Muscle of arm (tissue), 14 donors: ENCODE results near the gene TFB1M. TPM values are rescaled to one million over a fixed set of nuclear protein-coding genes. Genes with fewer than 3 reads are reported as not detected.
A peak's percentile ranks its signal among the peaks of the same experiment; 100 is the strongest.
"Not testable (repeated sequence)": the region's sequence is repeated elsewhere in the genome, so short reads cannot be mapped to it uniquely, and the experiment has no call there.

ENCODE experiments used
- DNase-seq: peaks from one replicate; pipeline ENCODE4 v3.0.0-alpha.2; 2013
- long read RNA-seq, 11 donors: transcript quantifications; one replicate each; lab custom pipeline, GENCODE V29; 2026
- polyA plus RNA-seq, 12 donors: library from polyadenylated mRNA; unstranded; fragments of 120-200 nt; gene quantifications; one replicate each; pipeline ENCODE4 v1.2.1, GENCODE V29; 2013; ENCODE audit not compliant: insufficient read length in 12 of 12

Gene TFB1M
- polyA plus RNA-seq, result 10 to 100 TPM in 11 of 12 donors, not detected in 1; 10.6 to 18.1 (median 12.8) TPM
- long read RNA-seq, donor 1, transcript TFB1M-201 (7 exons, 1,424 nt), result major isoform, 8 of 8 reads
- long read RNA-seq, donor 1, partial matches to known transcripts, result 0 of 8 reads
- long read RNA-seq, donor 1, other reads (novel, unspliced or antisense), result 0 of 8 reads
- long read RNA-seq, donor 2, transcript TFB1M-201 (7 exons, 1,424 nt), result major isoform, 8 of 8 reads
- long read RNA-seq, donor 2, partial matches to known transcripts, result 0 of 8 reads
- long read RNA-seq, donor 2, other reads (novel, unspliced or antisense), result 0 of 8 reads
- long read RNA-seq, donor 3, partial matches to known transcripts, result 0 of 3 reads
- long read RNA-seq, donor 3, other reads (novel, unspliced or antisense), result 0 of 3 reads
- long read RNA-seq, donor 4, partial matches to known transcripts, result 0 of 3 reads
- long read RNA-seq, donor 4, other reads (novel, unspliced or antisense), result 0 of 3 reads
- long read RNA-seq, donor 5, transcript TFB1M-201 (7 exons, 1,424 nt), result major isoform, 5 of 5 reads
- long read RNA-seq, donor 5, partial matches to known transcripts, result 0 of 5 reads
- long read RNA-seq, donor 5, other reads (novel, unspliced or antisense), result 0 of 5 reads
- long read RNA-seq, donor 6, transcript TFB1M-201 (7 exons, 1,424 nt), result major isoform, 5 of 5 reads
- long read RNA-seq, donor 6, partial matches to known transcripts, result 0 of 5 reads
- long read RNA-seq, donor 6, other reads (novel, unspliced or antisense), result 0 of 5 reads
- long read RNA-seq, donor 7, partial matches to known transcripts, result 0 of 2 reads
- long read RNA-seq, donor 7, other reads (novel, unspliced or antisense), result 0 of 2 reads
- long read RNA-seq, donor 8, transcript TFB1M-201 (7 exons, 1,424 nt), result major isoform, 5 of 5 reads
- long read RNA-seq, donor 8, partial matches to known transcripts, result 0 of 5 reads
- long read RNA-seq, donor 8, other reads (novel, unspliced or antisense), result 0 of 5 reads
- long read RNA-seq, donor 9, partial matches to known transcripts, result 0 of 1 reads
- long read RNA-seq, donor 9, other reads (novel, unspliced or antisense), result 0 of 1 reads
- long read RNA-seq, donor 10, transcript TFB1M-201 (7 exons, 1,424 nt), result major isoform, 8 of 8 reads
- long read RNA-seq, donor 10, partial matches to known transcripts, result 0 of 8 reads
- long read RNA-seq, donor 10, other reads (novel, unspliced or antisense), result 0 of 8 reads
- long read RNA-seq, donor 11, transcript TFB1M-201 (7 exons, 1,424 nt), result major isoform, 6 of 6 reads
- long read RNA-seq, donor 11, partial matches to known transcripts, result 0 of 6 reads
- long read RNA-seq, donor 11, other reads (novel, unspliced or antisense), result 0 of 6 reads

GRCh38 chr6:155314092-155314772, at the start of gene TFB1M:
TFB1M (minus strand) TSS chr6:155314484; CDS start chr6:155314428, 56 bp downstream.
- peak; percentile 98 for DNase-seq

DNA sequence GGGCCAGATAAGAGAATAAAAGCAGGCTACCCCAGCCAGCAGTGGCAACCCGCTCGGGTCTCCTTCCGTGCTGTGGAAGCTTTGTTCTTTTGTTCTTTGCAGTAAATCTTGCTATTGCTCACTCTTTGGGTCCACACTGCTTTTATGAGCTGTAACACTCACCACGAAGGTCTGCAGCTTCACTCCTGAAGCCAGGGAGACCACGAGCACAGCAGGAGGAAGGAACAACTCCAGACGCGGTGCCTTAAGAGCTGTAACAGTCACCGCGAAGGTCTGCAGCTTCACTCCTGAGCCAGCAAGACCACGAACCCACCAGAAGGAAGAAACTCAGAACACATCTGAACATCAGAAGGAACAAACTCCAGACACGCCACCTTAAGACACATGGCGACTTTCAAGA, 49.7 kb upstream of the TFB1M start:
- DNase-seq, result not testable (repeated sequence)

DNA sequence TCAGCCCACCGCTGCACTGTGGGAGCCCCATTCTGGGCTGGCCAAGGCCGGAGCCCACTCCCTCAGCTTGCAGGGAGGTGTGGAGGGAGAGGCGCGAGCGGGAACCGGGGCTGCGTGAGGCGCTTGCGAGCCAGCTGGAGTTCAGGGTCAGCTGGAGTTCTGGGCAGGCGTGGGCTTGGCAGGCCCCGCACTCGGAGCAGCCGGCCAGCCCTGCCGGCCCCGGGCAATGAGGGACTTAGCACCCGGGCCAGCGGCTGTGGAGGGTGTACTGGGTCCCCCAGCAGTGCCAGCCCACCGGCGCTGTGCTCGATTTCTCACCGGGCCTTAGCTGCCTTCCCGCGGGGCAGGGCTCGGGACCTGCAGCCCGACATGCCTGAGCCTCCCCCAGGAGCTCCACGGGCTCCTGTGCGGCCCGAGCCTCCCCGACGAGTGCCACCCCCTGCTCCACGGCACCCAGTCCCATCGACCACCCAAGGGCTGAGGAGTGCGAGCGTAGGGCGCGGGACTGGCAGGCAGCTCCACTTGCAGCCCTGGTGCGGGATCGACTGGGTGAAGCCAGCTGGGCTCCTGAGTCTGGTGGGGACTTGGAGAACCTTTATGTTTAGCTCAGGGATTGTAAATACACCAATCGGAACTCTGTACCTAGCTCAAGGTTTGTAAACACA, 48.8 kb upstream of the TFB1M start:
- DNase-seq, result not testable (repeated sequence)

DNA sequence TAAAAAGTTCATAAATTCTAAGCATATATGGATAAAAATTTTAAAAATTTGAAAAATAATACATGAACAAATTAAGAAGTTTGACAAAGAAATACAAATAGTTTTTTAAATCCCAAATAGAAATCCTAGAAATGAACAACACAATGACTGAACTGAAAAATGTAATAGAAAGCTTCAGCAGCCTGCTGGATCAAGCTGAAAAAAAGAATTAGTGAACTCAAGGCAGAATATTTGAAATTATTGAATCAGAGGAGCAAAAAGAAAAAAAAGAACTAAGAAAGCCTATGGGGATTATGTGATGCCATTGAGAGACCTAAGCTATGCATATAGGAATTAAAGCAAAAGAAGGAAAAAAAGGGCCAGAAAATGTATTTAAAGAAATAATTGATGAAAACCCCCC, 39.9 kb upstream of the TFB1M start:
- DNase-seq, result no peak

GRCh38 chr6:155352811-155353210, 38.5 kb upstream of the TFB1M start:
- no peak for DNase-seq

GRCh38 chr6:155352130-155352420, 37.8 kb upstream of the TFB1M start:
- no peak for DNase-seq

DNA sequence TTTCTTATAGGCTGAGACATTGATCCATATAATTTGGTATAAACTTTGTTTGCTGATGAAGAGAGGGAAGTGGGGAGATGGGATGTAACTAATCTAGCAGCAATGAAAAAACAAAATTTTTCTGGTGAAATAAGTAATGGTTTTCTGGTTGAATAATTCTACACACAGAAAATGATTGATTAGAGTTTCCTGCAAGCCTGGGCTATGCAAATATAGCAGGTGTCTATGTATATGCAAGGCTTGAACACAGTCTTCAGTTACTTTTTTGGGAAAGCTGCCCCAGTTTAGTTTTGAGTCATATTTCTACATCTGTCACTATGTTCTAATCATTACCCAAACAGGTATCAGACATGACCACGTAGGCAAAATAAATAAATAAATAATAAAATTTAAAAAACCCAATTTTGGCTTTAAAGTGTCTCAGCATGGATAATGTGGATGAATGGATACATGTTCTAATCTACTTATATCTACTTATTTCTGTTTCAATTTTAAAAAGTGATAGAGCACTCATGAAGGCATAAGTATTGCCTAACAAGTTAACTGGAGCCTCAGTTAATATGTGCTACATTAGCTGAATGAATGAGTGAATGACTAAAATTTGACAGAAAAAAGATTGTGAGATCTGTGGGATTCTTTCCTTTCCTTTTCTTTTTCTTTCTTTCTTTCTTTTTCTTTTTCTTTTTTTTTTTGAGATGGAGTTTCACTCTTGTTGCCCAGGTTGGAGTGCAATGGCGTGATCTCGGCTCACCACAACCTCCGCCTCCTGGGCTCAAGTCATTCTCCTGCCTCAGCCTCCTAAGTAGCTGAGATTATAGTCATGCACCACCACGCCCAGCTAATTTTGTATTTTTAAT, 37.2 kb upstream of the TFB1M start:
- no peak for DNase-seq

DNA sequence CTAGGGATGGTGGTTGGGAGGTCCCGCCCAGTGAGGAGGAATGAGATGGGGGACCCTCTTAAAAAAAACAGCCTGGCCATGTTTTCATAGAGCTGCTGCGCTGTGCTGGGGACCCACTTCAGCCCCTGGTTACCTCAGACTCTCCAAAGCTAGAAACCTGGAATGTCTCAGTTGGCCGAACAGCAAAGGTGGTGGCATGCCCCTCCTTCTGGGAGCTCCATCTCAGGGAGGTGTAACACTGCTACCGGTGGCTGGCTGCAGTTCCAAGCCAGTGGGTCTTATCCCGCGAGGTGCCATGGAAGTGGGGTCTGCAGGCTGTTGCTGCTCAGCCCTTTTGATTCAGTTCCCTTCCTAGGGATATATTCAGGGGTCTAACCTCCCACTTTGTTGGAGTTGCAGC, 35.7 kb upstream of the TFB1M start:
- no peak for DNase-seq

DNA sequence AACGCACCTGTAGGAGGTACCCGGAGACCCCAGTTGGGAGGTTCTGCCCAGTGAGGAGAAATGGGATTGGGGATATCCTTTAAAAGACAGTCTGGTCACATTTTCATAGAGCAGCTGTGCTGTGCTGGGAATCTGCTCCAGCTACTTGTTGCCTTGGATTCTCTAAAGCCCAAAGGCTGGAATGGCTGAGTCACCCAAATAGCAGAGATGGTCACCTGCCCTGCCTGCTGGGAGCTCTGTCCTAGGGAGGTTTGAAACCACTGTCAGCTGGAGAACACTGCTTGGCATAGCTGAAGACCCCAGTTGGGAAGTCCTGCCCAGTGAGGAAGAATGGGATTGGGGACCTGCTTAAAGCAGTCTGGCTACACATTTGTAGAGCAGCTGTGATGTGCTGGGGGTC, 34.8 kb upstream of the TFB1M start:
- no peak for DNase-seq

- DNase-seq, result no peak
Measured at GRCh38 chr6:155347800-155348199, 33.5 kb upstream of the TFB1M start.

DNA sequence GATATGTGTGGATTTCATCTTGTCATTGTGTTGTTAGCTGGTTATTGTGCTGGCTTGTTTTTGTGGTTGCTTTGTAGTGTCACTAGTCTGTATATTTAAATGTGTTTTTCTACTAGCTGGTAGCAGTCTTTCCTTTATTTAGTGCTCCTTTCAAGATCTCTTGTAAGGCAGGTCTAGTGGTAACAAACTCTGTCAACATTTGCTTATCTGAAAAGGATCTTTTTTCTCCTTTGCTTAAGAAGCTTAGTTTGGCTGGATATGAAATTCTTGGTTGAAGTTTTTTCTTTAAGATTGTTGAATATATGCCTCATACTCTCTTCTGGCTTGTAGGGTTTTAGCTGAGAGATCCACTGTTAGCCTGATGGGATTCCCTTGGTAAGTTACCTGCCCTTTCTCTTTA, 32.7 kb upstream of the TFB1M start:
- no peak for DNase-seq

DNA sequence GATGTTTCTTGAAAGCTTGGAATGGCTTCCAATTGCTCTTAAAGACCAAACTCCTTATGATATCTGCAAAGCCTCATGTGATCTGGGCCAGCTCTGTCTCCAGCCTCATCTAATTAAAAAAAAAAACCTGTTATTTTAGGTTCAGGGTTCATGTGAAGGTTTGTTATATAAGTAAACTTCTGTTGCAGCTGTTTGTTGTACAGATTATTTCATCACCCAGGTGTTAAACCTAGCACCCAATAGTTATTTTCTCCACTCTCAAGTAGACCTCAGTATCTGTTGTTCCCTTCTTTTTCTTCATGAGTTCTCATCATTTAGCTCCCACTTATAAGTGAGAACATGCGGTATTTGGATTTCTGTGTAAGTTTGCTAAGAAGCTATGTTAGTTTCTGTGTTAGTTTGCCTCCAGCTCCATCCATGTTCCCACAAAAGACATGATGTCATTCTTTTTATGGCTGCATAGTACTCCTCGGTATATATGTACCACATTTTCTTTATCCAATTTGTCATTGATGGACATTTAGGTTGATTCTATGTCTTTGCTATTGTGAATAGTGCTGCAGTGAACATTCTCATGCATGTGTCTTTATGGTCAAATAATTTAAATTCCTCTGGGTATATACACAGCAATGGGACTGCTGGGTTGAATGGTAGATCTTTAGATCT, 30.2 kb upstream of the TFB1M start:
- DNase-seq, result no peak

GRCh38 chr6:155341130-155341828, 27.0 kb upstream of the TFB1M start:
- DNase-seq, result no peak

DNA sequence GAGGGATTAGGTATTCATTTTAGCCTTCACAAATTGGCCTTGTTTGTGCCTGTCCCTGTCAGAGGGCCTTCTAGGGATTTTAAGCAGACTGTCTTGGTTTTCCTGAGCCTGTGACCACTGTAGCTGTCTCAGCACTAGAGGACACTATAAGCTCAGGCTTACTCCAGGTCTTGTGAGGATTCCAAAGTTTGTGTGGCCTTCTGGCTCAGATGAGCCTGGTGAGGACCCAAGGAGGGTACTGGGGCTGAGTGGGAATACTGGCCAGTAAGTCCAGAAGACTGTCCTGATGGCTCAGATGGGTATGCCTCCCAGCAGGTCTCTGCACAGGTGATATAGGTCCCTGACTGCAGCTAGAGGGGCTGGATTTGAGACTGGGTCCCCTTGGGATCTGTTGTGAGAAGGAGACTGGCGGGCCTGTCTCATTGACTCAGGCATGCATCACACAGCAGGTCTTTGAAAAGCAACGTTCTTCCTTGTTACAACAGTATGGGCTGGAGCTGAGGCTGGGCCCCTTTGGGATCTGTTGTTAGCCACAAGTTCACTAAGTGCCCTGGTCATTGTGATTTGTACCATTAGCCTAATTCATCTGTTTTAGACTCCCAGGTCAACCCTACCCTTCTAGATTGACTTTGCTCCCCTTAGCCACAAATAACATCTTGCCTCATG, 26.3 kb upstream of the TFB1M start:
- DNase-seq, result no peak

DNA sequence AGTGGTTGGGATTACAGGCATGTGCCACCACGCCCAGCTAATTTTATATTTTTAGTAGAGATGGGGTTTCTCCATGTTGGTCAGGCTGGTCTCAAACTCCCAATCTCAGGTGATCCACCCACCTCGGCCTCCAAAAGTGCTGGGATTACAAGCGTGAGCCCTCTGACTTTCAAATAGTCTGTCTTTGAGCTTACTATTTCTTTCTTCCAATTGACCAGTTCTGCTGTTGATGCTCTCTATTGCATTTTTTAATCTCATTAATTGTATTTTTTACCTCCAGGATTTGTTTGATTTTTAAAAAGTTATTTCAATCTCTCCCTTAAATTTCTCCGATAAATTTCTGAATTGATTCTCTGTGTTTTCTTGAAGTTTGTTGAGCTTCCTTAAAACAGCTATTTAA, 25.6 kb upstream of the TFB1M start:
- not testable (repeated sequence) for DNase-seq

GRCh38 chr6:155338237-155338636, 24.0 kb upstream of the TFB1M start:
- DNase-seq, result not testable (repeated sequence)

DNA sequence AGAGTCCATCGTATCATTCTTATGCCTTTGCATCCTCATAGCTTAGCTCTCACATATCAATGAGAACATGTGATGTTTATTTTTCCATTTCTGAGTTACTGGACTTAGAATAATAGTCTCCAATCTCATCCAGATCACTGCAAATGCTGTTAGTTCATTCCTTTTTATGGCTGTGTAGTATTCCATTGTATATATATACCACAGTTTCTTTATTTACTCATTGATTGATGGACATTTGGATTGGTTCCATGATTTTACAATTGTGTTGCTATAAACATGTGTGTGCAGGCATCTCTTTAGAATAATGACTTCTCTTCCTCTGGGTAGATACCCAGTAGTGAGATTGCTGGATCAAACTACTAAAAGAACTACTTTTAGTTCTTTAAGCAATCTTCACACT, 21.0 kb upstream of the TFB1M start:
- DNase-seq, result no peak

- not testable (repeated sequence) for DNase-seq
Measured at GRCh38 chr6:155334073-155334472, 19.8 kb upstream of the TFB1M start.
